ENCODE data around the gene TNFAIP8.

- TF ChIP-seq CTCF (conservative IDR thresholded peaks at IDR 0.05 in 1 of 2, IDR thresholded peaks at IDR 0.05 in 1 of 2; ENCODE audit: low read depth in 1 of 2, low read length in 2 of 2), result no peak
- no peak for TF ChIP-seq EZH2 (IDR thresholded peaks at IDR 0.05; ENCODE audit: low read length, missing control alignments)
Observed at GRCh38 chr5:119378075-119378700, 22.4 kb downstream of the TNFAIP8 start.
